H1 (cell line): ENCODE results near the gene LAMTOR4. TPM values are rescaled to one million over a fixed set of nuclear protein-coding genes. Genes with fewer than 3 reads are reported as not detected.

Source experiments
- RAD21 ChIP-seq, 2 experiments: IDR thresholded peaks in 1 of 2; conservative IDR thresholded peaks in 1 of 2; 2 replicates each; pipeline ENCODE4 v1.6.1; 2011; ENCODE audit warnings: low read depth in 2 of 2, low read length in 2 of 2, improper control_type of control experiment in 1 of 2, inconsistent platforms in 1 of 2, mild to moderate bottlenecking in 1 of 2, moderate library complexity in 1 of 2
- polyA plus RNA-seq, 7 experiments: library from polyadenylated mRNA; depleted of rRNA in 3 of 7; stranded (reverse) in 5 of 7; unstranded in 2 of 7; fragments of >200 nt in 5 of 7; fragments of 200-250 nt in 2 of 7; gene quantifications; 1 replicate in 5 of 7; 2 replicates in 1 of 7; 4 replicates in 1 of 7; pipeline versions ENCODE4 v1.2.1 to v1.2.3, GENCODE V29; 2011 to 2013; ENCODE audit warnings: missing spikeins in 2 of 7, mixed read lengths in 2 of 7
- total RNA-seq: library from RNA; stranded (reverse); fragmentation: NEBNext Ultra II Directional; extraction: Animal tissue kit (Norgen Biotek cat#: 25700); gene quantifications from 2 replicates; pipeline ENCODE4 v1.2.1, GENCODE V29; 2021
- TF ChIP-seq, protein P1 (sequence below): fragments of 300-600 bp; sonication (generic); IDR thresholded peaks from 2 replicates; pipeline ENCODE4 v1.7.1; 2012; ENCODE audit warnings: low read length, moderate library complexity, mild to moderate bottlenecking, inconsistent platforms; ENCODE audit not compliant: insufficient replicate concordance

The LAMTOR4 gene
- total and polyA plus RNA-seq, 2 of the 8 experiments (the other 6 are each of a cell fraction or from before 2014, with no cell fraction given): 153 to 622 TPM

DNA sequence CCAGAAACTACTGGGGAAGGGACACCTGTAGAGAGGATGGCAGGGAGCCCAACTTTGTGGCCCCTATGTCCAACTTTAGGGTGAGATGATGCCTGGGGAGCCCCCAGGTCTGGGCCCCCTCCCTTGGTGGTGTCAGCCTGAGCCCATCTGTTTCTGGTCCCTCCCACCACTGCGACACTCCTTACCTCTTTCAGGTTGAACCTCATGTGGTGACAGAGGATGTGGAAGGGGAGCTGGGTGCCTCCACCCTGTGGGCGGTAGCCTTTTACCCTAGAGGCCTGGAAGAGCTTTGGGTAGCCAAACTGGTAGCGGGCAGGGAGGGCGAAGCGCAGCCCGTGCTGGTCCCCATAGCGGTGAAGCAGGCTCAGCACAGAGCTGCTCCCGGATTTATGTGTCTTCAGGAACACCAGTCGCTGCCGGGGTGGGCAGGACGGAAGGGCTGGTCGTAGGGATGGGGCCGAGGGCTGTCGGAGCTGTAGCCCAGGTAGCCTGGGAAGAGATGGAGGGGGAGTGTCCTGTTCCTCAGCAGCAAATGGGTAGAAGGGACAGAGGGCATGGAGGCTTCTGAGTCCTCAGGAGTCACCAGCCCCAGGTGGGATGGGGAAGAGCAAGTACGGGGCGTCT lies 17.7 kb downstream of the LAMTOR4 start (continued):
- TF ChIP-seq, protein P1, sequence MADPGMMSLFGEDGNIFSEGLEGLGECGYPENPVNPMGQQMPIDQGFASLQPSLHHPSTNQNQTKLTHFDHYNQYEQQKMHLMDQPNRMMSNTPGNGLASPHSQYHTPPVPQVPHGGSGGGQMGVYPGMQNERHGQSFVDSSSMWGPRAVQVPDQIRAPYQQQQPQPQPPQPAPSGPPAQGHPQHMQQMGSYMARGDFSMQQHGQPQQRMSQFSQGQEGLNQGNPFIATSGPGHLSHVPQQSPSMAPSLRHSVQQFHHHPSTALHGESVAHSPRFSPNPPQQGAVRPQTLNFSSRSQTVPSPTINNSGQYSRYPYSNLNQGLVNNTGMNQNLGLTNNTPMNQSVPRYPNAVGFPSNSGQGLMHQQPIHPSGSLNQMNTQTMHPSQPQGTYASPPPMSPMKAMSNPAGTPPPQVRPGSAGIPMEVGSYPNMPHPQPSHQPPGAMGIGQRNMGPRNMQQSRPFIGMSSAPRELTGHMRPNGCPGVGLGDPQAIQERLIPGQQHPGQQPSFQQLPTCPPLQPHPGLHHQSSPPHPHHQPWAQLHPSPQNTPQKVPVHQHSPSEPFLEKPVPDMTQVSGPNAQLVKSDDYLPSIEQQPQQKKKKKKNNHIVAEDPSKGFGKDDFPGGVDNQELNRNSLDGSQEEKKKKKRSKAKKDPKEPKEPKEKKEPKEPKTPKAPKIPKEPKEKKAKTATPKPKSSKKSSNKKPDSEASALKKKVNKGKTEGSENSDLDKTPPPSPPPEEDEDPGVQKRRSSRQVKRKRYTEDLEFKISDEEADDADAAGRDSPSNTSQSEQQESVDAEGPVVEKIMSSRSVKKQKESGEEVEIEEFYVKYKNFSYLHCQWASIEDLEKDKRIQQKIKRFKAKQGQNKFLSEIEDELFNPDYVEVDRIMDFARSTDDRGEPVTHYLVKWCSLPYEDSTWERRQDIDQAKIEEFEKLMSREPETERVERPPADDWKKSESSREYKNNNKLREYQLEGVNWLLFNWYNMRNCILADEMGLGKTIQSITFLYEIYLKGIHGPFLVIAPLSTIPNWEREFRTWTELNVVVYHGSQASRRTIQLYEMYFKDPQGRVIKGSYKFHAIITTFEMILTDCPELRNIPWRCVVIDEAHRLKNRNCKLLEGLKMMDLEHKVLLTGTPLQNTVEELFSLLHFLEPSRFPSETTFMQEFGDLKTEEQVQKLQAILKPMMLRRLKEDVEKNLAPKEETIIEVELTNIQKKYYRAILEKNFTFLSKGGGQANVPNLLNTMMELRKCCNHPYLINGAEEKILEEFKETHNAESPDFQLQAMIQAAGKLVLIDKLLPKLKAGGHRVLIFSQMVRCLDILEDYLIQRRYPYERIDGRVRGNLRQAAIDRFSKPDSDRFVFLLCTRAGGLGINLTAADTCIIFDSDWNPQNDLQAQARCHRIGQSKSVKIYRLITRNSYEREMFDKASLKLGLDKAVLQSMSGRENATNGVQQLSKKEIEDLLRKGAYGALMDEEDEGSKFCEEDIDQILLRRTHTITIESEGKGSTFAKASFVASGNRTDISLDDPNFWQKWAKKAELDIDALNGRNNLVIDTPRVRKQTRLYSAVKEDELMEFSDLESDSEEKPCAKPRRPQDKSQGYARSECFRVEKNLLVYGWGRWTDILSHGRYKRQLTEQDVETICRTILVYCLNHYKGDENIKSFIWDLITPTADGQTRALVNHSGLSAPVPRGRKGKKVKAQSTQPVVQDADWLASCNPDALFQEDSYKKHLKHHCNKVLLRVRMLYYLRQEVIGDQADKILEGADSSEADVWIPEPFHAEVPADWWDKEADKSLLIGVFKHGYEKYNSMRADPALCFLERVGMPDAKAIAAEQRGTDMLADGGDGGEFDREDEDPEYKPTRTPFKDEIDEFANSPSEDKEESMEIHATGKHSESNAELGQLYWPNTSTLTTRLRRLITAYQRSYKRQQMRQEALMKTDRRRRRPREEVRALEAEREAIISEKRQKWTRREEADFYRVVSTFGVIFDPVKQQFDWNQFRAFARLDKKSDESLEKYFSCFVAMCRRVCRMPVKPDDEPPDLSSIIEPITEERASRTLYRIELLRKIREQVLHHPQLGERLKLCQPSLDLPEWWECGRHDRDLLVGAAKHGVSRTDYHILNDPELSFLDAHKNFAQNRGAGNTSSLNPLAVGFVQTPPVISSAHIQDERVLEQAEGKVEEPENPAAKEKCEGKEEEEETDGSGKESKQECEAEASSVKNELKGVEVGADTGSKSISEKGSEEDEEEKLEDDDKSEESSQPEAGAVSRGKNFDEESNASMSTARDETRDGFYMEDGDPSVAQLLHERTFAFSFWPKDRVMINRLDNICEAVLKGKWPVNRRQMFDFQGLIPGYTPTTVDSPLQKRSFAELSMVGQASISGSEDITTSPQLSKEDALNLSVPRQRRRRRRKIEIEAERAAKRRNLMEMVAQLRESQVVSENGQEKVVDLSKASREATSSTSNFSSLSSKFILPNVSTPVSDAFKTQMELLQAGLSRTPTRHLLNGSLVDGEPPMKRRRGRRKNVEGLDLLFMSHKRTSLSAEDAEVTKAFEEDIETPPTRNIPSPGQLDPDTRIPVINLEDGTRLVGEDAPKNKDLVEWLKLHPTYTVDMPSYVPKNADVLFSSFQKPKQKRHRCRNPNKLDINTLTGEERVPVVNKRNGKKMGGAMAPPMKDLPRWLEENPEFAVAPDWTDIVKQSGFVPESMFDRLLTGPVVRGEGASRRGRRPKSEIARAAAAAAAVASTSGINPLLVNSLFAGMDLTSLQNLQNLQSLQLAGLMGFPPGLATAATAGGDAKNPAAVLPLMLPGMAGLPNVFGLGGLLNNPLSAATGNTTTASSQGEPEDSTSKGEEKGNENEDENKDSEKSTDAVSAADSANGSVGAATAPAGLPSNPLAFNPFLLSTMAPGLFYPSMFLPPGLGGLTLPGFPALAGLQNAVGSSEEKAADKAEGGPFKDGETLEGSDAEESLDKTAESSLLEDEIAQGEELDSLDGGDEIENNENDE: no peak
- no peak for TF ChIP-seq RAD21 (IDR thresholded peaks at IDR 0.05 in 1 of 2, conservative IDR thresholded peaks at IDR 0.05 in 1 of 2; ENCODE audit: low read depth in 2 of 2, low read length in 2 of 2)
- TF ChIP-seq, all 59 proteins: peak for 0
